GM18526 (cell line): ENCODE measurements around the gene OR2M3.

Source experiments
- POLR2A ChIP-seq: IDR thresholded peaks from 3 replicates; pipeline ENCODE4 v1.6.1; 2011; ENCODE audit not compliant: insufficient read length; ENCODE audit errors: extremely low read depth

The OR2M3 gene

GRCh38 chr1:248196965-248197364 is at the start of gene OR2M3:
Gene OR2M3 (plus strand): TSS chr1:248197265. CDS start chr1:248203068, 5,803 bp downstream.
- TF ChIP-seq POLR2A = no peak

GRCh38 chr1:248152056-248152827 is 44.8 kb upstream of the OR2M3 start:
- TF ChIP-seq POLR2A = no peak

- TF ChIP-seq POLR2A = no peak
Measured at GRCh38 chr1:248155927-248156326, 41.1 kb upstream of the OR2M3 start.

GRCh38 chr1:248158758-248159157 is 38.3 kb upstream of the OR2M3 start:
- TF ChIP-seq POLR2A = no peak

DNA sequence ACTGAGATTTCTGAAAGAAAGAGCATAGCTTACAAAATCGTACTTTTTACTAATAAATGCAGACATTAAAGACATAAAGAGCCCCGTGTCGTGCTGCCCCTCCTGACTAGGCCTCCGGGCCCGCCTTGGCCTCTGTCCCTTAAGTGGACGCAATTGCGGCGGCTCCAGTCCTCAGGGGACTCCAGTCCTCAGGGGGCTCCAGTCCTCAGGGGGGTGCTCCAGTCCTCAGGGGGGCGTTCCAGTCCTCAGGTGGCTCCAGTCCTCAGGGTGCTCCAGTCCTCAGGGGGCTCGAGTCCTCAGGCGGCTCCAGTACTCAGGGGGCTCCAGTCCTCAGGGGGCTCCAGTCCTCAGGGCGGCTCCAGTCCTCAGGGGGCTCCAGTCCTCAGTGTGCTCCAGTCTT is 33.0 kb upstream of the OR2M3 start:
- TF ChIP-seq POLR2A = no peak

GRCh38 chr1:248165186-248165585 is 31.9 kb upstream of the OR2M3 start:
- TF ChIP-seq POLR2A = no peak

- TF ChIP-seq POLR2A = no peak
Measured at GRCh38 chr1:248174521-248174920, 22.5 kb upstream of the OR2M3 start, which contains the start of gene OR2M2. Gene OR2M2 (plus strand): TSS chr1:248174821. CDS start chr1:248179986, 5,165 bp downstream.

DNA sequence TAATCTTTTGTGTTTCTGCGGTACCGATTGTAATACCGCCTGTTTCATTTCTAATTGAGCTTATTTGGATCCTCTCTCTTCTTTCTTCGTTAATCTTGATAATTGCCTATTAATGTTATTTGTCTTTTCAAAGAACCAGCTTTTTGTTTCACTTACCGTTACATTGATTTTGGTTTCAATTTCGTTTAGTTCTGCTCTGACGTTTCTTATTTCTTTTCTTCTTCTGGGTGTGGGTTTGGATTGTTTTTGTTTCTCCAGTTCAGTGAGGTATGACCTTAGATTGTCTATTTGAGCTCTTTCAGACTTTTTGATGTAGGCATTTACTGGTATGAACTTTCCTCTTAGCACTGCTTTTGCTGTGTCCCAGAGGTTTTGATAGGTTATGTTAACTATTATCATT is 13.1 kb upstream of the OR2M3 start:
- no peak for TF ChIP-seq POLR2A

DNA sequence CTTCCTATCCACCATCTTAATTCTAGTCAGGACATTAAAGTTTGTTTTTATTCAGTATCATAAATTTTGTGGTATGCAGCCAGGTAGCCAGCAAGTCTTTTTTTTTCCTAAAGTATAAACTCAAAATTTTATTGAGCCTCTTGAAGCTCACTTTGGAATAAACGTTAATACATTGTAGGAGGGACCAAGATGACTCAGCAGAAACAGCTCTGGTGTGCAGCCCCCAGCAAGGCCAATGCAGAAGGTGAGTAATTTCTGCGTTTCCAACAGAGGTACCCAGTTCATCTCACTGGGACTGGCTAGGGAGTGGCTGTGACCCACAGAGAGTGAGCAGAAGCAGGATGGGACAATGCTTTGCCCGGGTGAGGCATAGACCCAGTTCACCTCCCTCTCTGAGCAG is 9.7 kb upstream of the OR2M3 start:
- no peak for TF ChIP-seq POLR2A

GRCh38 chr1:248189026-248189425 is 8.0 kb upstream of the OR2M3 start:
- TF ChIP-seq POLR2A = no peak

DNA sequence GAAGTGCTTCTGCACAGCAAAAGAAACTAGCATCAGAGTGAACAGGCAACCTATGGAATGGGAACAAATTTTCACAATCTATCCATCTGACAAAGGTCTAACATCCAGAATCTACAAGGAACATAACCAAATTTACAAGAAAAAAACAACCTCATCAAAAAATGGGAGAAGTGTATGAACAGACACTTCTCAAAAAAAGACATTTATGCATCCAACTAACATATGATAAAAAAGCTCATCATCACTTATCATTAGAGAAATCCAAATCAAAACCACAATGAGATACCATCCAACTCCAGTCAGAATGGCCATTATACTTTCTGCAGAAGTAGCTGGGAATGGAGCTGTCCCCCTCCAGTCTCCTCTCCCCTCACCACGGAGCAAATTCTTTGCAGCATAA is 2.9 kb upstream of the OR2M3 start:
- no peak for TF ChIP-seq POLR2A

DNA sequence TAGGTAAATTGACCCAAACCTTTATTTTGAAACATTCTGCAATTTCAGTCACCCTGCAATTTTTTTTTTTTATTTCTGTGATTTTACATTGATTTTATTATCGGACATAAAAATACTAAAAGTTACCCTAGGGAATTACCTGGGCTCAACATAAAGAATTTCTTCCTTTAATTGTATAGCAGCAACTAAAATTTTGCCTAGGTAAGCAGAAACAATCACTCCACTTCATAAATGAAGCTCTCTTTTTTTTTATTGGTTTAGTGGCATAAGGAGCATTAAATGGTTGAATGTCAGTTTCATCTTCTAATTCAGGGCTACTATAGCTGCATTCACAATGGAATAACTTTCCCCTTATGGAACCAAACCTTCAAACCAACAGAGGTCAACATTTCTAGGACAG is 18.8 kb downstream of the OR2M3 start:
- no peak for TF ChIP-seq POLR2A

DNA sequence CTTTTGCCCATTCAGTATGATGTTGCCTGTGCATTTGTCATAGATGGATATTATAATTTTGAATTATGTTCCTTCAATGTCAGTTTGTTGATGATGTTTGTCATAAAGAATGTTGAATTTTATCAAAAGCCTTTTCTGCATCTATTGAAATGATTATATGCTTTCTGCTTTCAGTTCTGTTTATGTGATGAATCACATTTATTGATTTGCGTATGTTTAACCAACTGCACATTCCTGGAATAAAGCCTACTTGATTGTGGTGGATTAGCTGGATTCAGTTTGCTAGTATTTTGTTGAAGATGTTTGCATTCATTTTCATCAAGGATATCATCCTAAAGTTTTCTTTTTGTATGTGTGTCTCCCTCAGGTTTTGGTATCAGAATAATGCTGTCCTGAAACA is 28.5 kb downstream of the OR2M3 start:
- TF ChIP-seq POLR2A = no peak

DNA sequence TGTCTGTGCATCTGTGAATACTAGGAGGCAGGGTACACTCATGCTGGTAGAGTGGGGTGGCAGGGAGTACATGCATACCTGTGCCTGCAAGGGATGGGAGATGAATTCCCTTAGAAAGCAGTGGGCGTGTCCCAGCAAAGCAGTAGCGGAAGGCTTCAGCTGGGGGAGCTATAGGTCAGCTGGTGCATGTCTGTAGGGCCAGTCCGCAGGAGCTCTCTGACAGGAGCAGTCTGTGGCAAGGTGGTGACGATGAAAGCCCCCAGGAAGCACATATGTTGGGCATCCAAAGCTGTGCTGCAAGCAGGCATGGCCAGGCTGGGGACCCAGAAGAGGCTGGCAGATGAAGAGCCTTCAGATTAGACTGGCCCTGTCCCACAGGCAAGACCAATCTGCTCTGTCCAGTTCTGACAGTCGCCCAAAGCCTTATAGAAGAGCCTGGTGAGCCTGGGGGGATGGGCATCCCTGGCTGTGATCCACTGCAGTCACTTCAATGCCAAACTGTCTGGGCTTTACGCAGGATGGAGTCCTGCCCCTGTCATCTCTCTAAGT is 32.4 kb downstream of the OR2M3 start:
- no peak for TF ChIP-seq POLR2A

GRCh38 chr1:248231117-248231516 is 34.1 kb downstream of the OR2M3 start, which contains the start of gene OR2M4:
Gene OR2M4 (plus strand): TSS chr1:248231417. CDS start chr1:248238929, 7,512 bp downstream.
- no peak for TF ChIP-seq POLR2A

GRCh38 chr1:248239478-248239877 is 42.4 kb downstream of the OR2M3 start:
- no peak for TF ChIP-seq POLR2A

DNA sequence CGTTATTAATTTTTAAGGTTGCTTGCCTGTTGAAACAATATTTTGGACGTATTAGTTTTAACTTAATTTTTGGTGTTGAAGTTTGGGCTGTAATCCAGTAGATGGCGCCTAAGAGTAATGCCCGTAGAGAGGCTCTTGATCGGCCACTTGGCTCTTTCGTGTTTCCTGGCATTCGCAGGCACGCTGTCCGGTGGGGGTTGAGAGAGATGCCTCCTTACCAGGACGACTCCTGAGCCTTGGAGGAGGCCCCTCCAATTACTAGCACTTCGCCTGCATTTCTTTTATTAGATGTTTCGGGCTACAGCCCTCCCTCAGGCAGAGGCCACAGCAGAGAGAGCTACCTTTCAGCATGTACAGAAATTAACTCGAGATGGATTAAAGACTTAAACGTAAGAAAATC is 46.1 kb downstream of the OR2M3 start:
- no peak for TF ChIP-seq POLR2A
